Measurements from ENCODE around the gene ADAM11. TPM values are rescaled to one million over a fixed set of nuclear protein-coding genes. Genes with fewer than 3 reads are reported as not detected.

Gene ADAM11
- total RNA-seq, 1 experiment from 2014 or later, result 0.46 TPM

- no peaks in the 10 kb centered on the region for H3K79me2 ChIP-seq (ENCODE audit: low read depth)
- TF ChIP-seq CTCF (conservative IDR thresholded peaks at IDR 0.05), result no peak
- no peak for TF ChIP-seq EZH2 (IDR thresholded peaks at IDR 0.05; ENCODE audit: low read depth)
- H3K4me1 ChIP-seq (replicated peaks; ENCODE audit: insufficient read depth), result peaks cover 21% of the 10 kb centered on the region
- H3K4me3 ChIP-seq, result no peak overlapping the region
- H3K27ac ChIP-seq, result peak overlapping the region; percentile 54
- no peak for DNase-seq
- no peaks in the 10 kb centered on the region for H4K20me1 ChIP-seq (ENCODE audit: insufficient read depth)
- H3K27me3 ChIP-seq (ENCODE audit: insufficient read depth, low read depth), result no peaks in the 10 kb centered on the region
- no TSS peak for BruUV-seq (replicated peaks)
- peak overlapping the region; percentile 32 for H3K4me2 ChIP-seq
- intact Hi-C loops (cut with micrococcal nuclease; ENCODE audit: unreplicated experiment), result no loop called here
- 0 out of 2 replicates have a peak overlapping the region, but pooled peaks have one; percentile 8 for H2AFZ ChIP-seq
- no peaks in the 10 kb centered on the region for H3K36me3 ChIP-seq (ENCODE audit: low read depth)
- no peaks in the 10 kb centered on the region for H3K9me2 ChIP-seq (ENCODE audit: insufficient read depth)
- CTCF ChIA-PET, result no interaction called here
- no peaks in the 10 kb centered on the region for H3K9me3 ChIP-seq (ENCODE audit: insufficient read depth, low read depth)
- H3F3A ChIP-seq (ENCODE audit: insufficient read depth, low read depth), result peaks cover 28% of the 10 kb centered on the region; the same call in 1 of the 2 replicates
- POLR2A ChIA-PET (ENCODE audit: unreplicated experiment), result no interaction called here
These were observed 36.6 kb downstream of the ADAM11 start for GRCh38 chr17:44795421-44795820.

- H3K4me3 ChIP-seq, result no peak overlapping the region
- H3K4me1 ChIP-seq (replicated peaks; ENCODE audit: insufficient read depth), result peaks cover 21% of the 10 kb centered on the region
- H3K4me2 ChIP-seq, result no peak overlapping the region
- H3K9me3 ChIP-seq (ENCODE audit: insufficient read depth, low read depth), result no peaks in the 10 kb centered on the region
- no TSS peak for BruUV-seq (replicated peaks)
- no peaks in the 10 kb centered on the region for H3K36me3 ChIP-seq (ENCODE audit: low read depth)
- peaks cover 28% of the 10 kb centered on the region; the same call in 1 of the 2 replicates for H3F3A ChIP-seq (ENCODE audit: insufficient read depth, low read depth)
- no peak for TF ChIP-seq CTCF (conservative IDR thresholded peaks at IDR 0.05)
- no peak for TF ChIP-seq EZH2 (IDR thresholded peaks at IDR 0.05; ENCODE audit: low read depth)
- ChIA-PET CTCF (no interaction called here), POLR2A (ENCODE audit: unreplicated experiment) (no interaction called here)
- peak overlapping the region; percentile 54 for H3K27ac ChIP-seq
- no peaks in the 10 kb centered on the region for H3K9me2 ChIP-seq (ENCODE audit: insufficient read depth)
- no peaks in the 10 kb centered on the region for H4K20me1 ChIP-seq (ENCODE audit: insufficient read depth)
- no peak for DNase-seq
- H2AFZ ChIP-seq, result no peak overlapping the region
- intact Hi-C loops (cut with micrococcal nuclease; ENCODE audit: unreplicated experiment), result no loop called here
- H3K79me2 ChIP-seq (ENCODE audit: low read depth), result no peaks in the 10 kb centered on the region
- H3K27me3 ChIP-seq (ENCODE audit: insufficient read depth, low read depth), result no peaks in the 10 kb centered on the region
These were observed 37.1 kb downstream of the ADAM11 start for GRCh38 chr17:44795928-44796327.

GRCh38 chr17:44796731-44797130, 37.9 kb downstream of the ADAM11 start:
- CTCF ChIA-PET, result no interaction called here
- no peak overlapping the region for H3K4me3 ChIP-seq
- peaks cover 21% of the 10 kb centered on the region for H3K4me1 ChIP-seq (replicated peaks; ENCODE audit: insufficient read depth)
- no peak overlapping the region for H3K27ac ChIP-seq
- H3K36me3 ChIP-seq (ENCODE audit: low read depth), result no peaks in the 10 kb centered on the region
- no peak overlapping the region for H3K4me2 ChIP-seq
- intact Hi-C loops (cut with micrococcal nuclease; ENCODE audit: unreplicated experiment), result no loop called here
- H4K20me1 ChIP-seq (ENCODE audit: insufficient read depth), result no peaks in the 10 kb centered on the region
- TF ChIP-seq CTCF (conservative IDR thresholded peaks at IDR 0.05) (no peak), EZH2 (IDR thresholded peaks at IDR 0.05; ENCODE audit: low read depth) (no peak)
- H2AFZ ChIP-seq, result no peak overlapping the region
- BruUV-seq (replicated peaks), result no TSS peak
- DNase-seq, result no peak
- H3F3A ChIP-seq (ENCODE audit: insufficient read depth, low read depth), result peaks cover 28% of the 10 kb centered on the region; the same call in 1 of the 2 replicates
- no peaks in the 10 kb centered on the region for H3K9me2 ChIP-seq (ENCODE audit: insufficient read depth)
- H3K9me3 ChIP-seq (ENCODE audit: insufficient read depth, low read depth), result no peaks in the 10 kb centered on the region
- POLR2A ChIA-PET (ENCODE audit: unreplicated experiment), result interaction anchor here (0.6 kb wide), 1 partner anchor 540 kb away, joined by 4 read pairs; no protein-coding TSS in a partner anchor
- H3K79me2 ChIP-seq (ENCODE audit: low read depth), result no peaks in the 10 kb centered on the region
- H3K27me3 ChIP-seq (ENCODE audit: insufficient read depth, low read depth), result no peaks in the 10 kb centered on the region

All from PC-9 (cell line).